Activated CD8-positive, alpha-beta memory T cell treated with anti-CD3 and anti-CD28 coated beads for 1 hour (primary cell): Measurements from ENCODE around the gene DPCD.
"Not testable (repeated sequence)": the region's sequence is repeated elsewhere in the genome, so short reads cannot be mapped to it uniquely, and the experiment has no call there.

Experiments
- DNase-seq, 2 donors: peaks; one replicate each; pipeline ENCODE4 v3.0.0-alpha.2; 2020; ENCODE audit warnings: low read depth in 1 of 2; ENCODE audit errors: extremely low read depth in 1 of 2

Gene DPCD

DNA sequence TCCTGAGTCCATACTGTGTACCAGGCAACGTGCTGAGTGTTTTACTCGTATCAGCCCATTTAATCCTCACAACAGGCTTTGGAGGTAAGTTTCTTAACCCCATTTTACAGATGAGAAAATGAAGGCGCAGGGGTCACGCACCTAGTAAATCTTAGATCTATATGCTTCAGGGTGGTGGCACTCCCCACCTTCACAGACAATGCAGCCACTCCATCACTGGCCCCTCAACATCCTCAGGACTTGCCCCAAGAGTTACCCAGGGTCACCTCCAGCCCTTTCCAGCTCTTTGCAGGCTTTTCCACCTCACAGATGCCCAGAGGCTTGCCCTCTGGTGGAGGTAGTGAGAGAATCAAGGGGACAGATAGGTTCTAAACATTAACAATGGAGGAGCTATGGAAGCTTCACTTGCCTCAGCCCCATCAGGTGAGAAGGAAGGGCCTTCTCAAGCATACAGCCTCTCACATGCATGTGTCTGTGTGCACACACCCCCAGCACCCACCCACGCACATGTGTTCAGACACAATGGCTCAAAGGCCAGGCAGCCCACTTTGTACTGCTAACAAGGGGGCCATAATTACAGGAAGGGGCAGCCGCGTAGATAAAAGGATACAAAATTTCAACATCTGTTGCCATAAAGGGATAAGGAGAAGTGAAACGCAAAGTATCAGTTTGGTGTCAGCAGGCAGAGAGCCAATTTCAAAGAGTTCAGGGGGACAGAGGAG lies 29.1 kb downstream of the DPCD start:
- no peak for DNase-seq

DNA sequence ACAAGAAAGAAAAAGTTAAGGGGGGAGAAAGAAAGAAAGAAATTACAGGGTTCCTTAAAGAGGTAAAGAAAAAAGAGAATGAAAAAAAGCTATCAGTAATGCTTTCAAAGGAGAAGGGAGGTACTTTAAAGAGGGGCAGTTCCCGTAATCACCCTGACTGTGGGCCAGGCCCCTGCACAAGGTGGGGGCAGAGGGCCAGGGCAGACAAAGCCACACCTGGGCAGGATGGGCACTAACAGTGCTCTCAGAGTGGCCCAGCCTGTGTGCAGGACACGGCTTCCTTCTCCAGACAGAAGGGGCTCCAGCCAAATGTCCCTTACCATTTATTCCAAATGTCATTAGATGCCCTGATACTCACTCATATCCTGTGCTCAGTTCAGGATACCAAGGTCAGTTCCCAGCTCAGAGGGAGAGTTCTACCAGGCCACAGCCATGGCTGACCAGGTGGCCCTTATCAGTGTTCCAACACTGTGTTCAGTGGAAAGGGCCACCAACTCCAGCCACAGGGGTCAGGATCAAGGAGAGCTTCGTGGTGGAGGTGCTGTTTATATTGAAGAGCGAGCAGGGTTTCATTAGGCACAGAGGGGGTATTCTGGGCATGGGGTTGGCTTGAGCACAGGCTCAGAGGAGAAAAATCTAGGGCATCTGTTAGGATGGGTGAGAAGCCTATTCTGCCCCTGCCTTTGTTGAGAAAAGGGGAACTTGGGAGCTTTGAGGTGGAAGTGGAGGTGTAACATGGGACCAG lies 29.9 kb downstream of the DPCD start:
- DNase-seq: no peak

DNA sequence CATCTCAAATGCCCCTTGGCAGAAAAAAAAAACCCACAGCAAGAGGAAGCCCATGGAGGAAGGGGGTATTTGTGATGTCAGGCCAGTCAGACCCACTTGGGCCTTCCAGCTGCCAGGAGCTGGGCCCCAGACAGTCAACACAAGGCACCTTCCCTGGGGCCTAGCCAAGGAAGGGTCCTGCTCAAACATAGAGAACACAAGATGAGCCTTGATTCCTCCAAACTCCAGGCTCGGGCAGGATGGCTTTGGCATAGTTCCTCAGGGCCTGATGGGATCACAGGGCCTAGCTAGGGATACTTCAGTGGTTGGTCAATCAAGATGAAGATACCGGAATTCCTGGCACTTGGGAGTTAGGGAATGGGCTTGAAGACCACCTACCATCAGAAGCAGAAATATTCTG lies 30.8 kb downstream of the DPCD start:
- no peak for DNase-seq

DNA sequence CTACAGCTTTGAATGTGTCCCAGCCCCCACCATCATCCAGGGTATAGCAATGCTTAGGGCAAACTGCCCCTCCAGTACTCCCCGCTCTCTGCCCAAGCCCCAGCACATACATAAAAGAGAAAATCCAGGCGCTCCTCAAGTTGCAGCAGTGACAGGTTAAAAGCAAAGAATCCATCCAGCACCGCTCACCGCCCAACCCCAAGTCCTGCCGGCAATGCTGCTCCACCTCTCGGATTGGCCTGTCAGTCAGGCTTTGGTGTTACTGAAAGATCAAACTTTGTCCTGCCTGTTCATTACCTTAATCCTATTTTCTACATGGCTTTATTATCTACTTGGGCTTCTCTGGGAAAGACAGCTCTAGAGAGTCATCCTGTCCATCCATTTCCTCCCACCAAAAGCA lies 31.9 kb downstream of the DPCD start:
- DNase-seq: no peak

DNA sequence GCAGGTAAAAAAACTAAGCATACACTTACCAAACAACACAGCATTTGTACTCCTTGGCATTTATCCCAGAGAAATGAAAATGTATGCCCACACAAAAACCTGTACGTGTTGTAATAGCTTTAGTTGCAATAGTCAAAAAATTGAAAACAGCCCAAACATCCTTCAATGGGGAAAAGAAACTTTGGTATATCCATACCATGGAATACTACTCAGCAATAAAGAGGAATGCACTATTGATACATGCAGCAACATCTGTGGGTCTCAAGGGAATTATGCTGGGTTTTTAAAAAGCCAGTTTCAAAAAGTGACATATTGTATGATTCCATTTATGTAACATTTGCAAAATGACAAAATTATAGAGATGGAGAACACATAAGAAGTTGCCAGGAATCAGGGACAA lies 35.4 kb downstream of the DPCD start:
- no peak for DNase-seq

DNA sequence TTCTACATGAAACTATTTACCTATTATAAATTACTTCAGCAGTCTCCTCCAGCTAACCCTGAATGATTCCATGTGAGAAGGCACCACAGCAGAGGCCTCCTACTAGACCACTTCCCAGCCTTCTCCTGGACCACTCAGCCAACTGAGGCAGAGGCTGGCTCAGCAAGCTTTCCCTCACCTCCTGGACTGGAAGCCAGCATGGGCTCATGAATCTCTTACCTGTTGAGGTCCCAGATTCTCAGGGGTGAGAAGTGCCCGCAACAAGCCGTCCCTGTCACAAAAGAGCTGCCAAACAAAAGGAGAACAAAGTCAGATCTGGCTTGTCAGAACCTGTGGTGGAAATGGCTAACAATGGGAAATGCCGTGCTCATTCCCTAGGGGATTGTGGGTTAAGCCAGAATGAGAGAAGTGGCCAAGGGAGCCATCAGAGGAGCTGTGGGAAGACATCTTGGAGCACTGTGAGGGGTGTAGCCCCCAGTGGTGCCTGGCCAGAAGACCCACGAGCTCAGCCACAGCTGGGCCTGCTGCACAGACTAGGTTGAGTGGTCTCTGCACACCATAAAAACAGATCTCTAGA lies 36.5 kb downstream of the DPCD start:
- no peak for DNase-seq

DNA sequence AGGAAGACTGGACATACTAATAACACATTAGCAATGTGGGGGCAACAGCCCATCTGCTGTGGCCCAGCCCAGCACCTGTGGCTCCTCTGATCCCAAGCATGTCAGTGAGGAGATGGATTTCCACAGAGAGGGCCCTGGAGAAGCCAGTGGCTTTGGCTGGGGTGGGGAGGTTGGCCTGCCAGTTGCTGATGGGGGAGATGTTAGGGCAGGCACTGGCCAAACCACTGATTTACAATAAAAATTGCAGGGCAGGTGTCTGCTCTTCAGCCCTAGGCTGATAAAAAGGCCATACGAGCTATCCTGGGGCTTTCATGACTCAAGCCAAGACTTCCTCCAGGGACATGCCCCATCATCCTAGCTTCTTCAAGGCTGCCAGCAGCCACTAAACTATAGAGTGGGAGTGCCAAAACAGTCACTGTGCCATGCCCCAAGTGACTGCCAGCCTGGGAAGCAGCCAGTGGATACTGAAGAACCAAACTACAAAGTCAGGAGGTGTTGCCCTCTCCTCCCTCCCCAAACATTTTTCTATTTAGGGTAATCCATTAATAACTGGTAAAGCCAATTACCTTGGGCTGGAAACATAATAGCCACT lies 37.8 kb downstream of the DPCD start:
- DNase-seq: no peak

DNA sequence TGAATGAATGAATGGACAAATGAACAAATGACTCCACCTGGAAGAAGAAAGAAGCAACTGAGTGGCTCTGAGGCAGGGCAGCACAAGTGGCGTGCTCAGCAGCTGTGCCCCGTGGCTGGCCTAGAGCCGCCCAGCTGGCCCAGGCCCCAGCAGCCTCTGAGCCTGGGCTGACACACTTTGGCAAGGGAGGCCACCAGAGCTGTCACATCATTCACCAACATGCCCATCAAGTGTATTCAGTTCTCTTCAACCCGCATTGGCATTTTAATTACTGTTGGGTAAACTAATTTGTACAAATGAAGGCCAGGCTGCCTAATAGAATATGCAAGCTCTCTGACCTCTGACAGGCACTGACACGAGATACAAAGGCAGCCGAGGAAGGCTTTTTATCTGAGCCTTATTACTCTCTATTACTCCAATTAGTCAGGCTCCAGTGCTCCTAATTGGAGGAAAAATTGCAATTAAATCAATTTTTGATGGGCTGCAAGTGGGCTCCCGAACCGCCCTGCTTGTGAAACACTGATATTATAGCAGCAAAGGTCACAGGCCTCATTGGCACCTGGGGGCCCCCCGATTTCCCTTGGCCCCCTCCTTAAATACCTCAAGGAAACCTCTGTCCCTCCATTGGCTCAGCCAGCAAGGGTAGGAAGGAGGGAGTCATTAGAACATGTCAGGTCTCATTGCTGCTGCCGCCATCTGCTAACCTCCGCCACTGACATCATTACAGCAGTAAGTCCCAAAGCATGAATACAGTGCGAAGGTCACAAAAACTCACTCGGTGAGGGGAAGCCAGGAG lies 41.9 kb downstream of the DPCD start:
- no peak for DNase-seq

DNA sequence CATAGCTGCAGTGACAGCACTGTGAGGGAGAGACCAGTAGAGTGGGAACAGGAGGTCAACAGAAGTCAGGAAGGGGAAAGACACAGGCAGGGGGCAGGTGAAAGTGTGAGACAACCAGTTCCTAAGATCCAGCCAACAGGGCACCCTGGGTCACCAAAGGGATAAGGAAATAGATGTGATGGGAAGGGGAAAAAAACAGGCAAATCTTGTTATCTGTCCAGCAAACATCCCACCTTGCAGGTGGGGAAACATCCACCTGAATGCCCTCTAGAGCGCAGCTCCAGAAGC lies 42.5 kb downstream of the DPCD start:
- DNase-seq: no peak

DNA sequence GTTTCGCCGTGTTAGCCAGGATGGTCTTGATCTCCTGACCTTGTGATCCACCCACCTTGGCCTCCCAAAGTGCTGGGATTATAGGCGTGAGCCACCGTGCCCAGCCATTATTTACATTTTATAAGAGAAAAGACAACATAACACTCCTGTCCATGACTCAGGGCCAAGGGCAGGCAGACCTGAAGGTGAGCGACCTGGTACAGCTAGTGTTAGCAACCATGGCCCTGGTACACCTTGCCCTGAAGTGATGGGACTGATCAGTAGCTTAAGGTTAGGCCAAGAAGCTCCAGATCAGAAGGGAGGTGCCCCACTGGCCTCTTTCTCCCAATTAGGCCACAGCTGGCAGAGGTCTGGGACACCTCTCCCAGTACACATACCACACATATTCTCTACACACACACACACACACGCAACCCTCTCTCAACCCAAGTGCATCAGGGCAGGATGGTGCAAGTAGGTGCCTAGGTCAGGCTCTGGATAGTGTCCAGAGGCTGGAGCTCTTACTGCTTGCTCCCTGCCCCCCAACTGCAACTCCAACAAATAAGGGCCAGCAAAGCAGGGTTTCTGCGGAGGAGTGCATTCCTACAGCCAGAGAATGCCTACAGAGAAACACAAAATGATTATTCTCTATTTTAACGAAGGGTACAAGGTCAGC lies 43.8 kb downstream of the DPCD start:
- DNase-seq: no peak

DNA sequence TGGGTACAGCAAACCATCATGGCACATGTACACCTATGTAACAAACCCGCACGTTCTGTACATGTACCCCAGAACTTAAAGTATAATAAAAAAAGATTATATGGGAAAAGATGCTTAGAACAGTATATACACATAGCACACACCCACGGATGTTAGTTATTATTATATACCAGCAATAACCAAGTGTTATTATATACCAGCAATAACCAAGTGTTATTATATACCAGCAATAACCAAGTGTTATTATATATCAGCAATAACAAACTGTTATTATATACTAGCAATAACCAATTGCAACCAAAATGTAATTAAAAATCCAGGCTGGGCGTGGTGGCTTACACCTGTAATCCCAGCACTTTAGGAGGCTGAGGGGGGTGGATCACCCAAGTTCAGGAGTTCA lies 45.4 kb downstream of the DPCD start:
- not testable (repeated sequence) for DNase-seq

DNA sequence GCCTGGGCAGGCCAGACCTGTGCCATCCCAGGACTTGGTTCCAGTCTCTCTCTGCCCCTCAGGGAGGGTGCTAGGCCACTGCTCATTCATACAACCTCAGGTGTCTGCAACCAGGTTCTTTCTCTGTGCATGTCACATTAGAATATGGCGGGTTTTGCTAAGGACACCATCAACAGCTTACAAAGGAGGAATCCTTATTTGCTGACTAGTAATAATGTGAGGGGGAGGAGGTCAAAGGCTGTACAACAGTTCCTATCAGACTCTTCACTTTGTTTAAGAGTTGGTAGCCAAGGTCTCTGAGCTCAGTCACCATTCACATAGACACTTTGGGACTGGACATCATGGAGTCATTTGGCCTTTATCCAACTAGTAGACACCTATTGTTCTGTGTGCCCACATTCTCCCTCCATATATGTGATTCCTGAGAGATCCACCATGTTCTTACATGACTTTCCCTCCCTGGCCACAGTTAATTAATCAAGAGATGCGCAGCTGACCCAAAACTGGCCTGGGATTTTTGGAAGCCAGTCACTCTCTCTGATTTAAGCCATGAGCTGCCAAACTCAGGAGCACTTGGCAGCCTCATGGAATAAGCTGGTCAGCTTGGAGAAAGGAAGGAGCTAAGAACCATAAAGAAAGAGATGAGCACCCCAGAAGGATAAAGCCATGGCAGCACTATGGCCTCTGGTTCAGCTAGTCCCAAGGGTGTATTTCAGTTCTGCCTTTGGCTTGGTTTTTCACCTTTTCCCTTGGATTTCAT lies 51.2 kb downstream of the DPCD start:
- DNase-seq: no peak

DNA sequence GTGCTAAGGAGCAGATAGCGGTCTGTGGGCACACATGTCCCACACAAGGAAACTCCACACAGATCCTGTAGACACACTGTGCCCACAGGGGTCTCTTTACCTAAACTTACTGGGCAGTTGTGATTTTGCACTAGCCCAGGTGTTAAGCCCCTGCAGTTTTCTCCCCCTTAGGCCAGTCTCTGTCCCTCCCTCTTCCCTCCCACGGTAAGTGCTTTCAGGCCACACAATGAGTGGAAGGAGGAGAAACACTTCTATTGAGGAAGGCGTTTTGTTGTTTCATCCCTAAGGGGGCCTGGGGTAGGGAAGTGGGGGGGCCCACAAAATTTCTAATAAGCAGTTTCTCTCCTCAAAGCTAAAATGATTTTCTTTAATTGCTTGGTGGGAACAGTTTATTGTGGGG lies 55.4 kb downstream of the DPCD start:
- no peak for DNase-seq

DNA sequence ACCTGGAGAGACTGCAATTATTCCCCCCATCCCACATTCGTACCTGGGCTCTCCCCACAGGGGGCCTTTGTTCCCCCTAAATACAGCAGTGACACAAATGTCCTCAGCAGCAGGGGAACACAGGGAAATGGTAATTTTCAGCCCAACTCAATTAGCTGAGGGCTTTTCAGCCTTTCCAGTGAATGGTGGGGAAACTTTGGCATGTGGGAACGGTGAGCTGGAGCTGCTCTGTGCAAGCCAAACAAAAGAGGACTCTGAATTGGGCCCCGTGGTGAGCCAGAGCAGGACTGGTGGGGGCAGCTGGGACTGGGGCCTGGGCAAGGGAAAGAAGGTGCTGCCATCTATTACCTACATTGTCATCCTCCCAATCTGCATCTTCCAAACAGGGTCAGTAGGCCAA lies 55.9 kb downstream of the DPCD start:
- DNase-seq: no peak

DNA sequence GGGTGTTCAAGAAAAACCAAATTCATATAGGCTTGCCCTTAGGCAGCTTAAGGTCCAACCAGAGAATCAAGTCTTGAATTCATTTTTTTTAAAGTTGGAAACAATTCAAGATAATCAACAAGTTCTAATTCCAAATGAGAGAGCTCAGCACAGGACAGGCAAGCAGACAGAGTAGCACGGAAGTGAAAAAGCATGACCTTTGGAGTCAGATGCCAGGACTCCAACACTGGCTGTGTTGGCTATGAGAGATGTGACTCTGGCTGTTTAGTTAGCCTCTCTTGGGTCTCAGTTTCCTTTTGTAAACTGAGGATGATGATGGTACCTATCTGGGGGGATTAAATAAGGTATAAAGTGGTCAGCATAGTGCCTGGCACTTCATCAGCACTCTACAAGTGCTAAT lies 57.5 kb downstream of the DPCD start:
- DNase-seq: no peak

DNA sequence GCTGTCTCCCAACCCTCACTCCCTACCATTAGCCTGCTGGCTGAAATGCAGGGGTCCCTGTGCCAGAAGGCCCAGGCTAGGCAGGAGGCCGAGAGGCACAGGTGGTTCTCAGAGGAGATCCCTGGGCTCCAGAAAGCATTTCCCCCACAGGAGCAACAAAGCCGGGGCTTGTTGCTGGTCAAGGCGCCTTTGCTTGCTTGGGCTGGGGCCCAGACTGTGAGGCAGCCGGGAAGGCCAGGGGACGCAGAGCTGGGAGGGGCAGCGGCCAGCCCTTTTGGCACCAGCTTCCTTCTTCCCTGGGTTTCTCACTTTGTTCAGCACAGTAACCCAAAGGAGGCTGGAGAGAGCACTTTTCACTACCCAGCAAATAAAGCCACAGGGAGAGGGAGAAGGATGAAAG lies 58.2 kb downstream of the DPCD start:
- DNase-seq: no peak

DNA sequence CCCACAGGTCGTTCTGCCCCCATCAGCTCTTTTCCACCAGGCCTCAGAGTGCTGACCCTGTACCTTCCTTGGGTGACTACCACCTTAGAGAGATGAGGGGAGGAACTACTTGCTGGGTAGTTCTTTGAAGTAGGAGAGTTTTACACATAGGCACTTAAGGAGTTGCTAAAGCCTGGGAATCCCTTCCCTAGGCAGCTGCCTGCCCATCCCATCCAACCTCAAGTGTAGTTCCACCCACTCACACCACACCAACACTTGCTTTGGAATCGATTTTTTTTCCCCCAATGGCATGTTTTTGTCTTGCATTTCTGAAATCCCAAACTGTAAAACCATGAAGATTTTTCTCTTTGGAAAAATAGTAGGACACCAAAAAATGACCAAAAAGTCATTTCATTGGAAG lies 59.1 kb downstream of the DPCD start:
- no peak for DNase-seq

DNA sequence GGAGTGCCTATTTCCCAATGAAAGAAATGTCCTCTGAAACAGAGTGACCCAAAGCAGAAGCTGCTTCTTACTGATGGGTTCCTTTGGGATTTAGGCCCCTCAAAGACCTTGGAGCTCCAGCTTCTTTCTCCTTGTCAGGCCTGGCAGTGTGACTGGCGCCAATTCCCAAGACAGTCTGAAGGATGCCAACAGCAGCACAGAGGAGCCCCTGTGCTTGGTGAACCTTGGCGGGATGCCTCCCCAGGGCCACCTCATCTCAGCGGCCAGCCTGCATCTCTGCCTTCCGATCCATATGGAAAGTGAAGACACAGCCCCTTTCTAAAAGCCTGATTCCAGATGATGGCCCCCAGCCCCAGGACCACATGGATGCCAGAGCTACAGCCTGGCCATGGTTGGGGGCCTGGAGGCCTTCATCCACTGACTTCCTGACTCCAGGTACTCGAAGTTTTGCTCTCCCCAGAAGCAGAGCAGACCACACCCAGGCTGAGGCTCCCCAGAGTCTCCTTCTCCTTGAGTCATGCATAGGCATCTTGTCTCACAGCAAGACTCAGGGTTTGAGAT lies 61.5 kb downstream of the DPCD start:
- no peak for DNase-seq

DNA sequence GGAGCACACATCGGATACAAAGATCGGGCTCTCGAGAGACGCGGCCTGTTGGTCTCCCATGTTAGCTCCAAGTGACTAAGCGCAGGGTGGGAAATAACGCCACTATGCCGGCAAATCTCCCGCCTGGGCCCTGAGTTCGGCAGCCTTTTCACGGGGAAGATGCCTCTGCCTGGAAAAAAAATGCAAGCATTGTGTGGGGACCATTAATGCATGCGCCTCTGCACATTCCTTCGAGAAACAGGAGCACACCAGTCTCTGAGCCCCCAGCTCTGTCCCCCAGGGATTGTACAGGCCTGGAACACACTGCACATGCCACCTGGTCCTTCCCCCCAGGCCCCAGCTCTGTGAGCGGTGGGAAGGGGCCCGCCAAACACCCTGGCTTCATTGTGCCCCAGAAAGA lies 62.7 kb downstream of the DPCD start:
- DNase-seq: no peak

DNA sequence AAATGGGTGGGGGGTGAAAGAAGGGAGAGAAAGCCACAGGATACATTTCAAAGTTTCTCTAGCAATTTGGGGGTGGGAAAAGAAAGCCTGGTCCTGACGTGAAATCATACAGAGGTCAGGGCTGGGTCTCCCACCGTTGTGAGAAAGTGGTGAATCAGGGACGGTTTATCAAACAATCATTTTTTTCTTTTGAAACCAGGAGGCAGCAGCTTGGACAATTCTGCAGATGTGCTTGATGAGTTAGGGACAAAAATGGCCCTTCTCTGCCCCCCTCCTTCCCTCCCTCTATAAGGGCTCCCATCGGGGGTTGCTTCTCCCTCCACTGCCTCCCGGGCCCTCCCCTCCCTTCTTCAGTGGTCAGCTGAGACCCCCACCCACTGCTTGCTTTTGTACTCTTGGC lies 63.2 kb downstream of the DPCD start:
- DNase-seq: no peak
